Endodermal cell (in vitro differentiated cells): ENCODE data around the gene RIMBP2. TPM values are rescaled to one million over a fixed set of nuclear protein-coding genes. Genes with fewer than 3 reads are reported as not detected.
"Not testable (repeated sequence)": the region's sequence is repeated elsewhere in the genome, so short reads cannot be mapped to it uniquely, and the experiment has no call there.

Experiments used
- DNase-seq: peaks from one replicate; pipeline ENCODE4 v3.0.0-alpha.2; 2017
- H3K27ac ChIP-seq: 2 replicates; pipeline ENCODE4 v1.5.1; 2013; ENCODE audit warnings: mild to moderate bottlenecking, low read depth, low read length, moderate library complexity
- H3K27me3 ChIP-seq: 2 replicates; pipeline ENCODE4 v1.6.1; 2013; ENCODE audit warnings: mild to moderate bottlenecking, low read length, moderate library complexity; ENCODE audit not compliant: insufficient read depth, control insufficient read depth, poor library complexity, severe bottlenecking
- H3K36me3 ChIP-seq: 2 replicates; pipeline ENCODE4 v1.7.0; 2013; ENCODE audit warnings: mild to moderate bottlenecking, low read length, moderate library complexity; ENCODE audit not compliant: control insufficient read depth, insufficient read depth
- H3K4me1 ChIP-seq: one replicate; pipeline ENCODE4 v1.7.0; 2013; ENCODE audit warnings: low read length; ENCODE audit not compliant: control insufficient read depth, insufficient read depth
- H3K4me3 ChIP-seq: 2 replicates; pipeline ENCODE4 v1.5.1; 2013; ENCODE audit warnings: mild to moderate bottlenecking, low read length, moderate library complexity
- H3K9ac ChIP-seq: 2 replicates; pipeline ENCODE4 v1.6.1; 2013; ENCODE audit warnings: mild to moderate bottlenecking, low read length, moderate library complexity; ENCODE audit not compliant: poor library complexity, severe bottlenecking; ENCODE audit errors: extremely low read depth
- H3K9me3 ChIP-seq: 2 replicates; pipeline ENCODE4 v1.6.1; 2013; ENCODE audit warnings: mild to moderate bottlenecking, low read length, moderate library complexity; ENCODE audit not compliant: control insufficient read depth
- H3K27ac Mint-ChIP-seq: 2 replicates; pipeline ENCODE4 v1.8.0; 2020; ENCODE audit warnings: mixed read lengths
- H3K27me3 Mint-ChIP-seq: 2 replicates; pipeline ENCODE4 v1.8.0; 2021; ENCODE audit warnings: mild to moderate bottlenecking, mixed read lengths; ENCODE audit not compliant: insufficient read depth
- H3K36me3 Mint-ChIP-seq: 2 replicates; pipeline ENCODE4 v1.8.0; 2020; ENCODE audit warnings: low read depth, mixed read lengths
- H3K4me1 Mint-ChIP-seq: 2 replicates; pipeline ENCODE4 v1.8.0; 2020; ENCODE audit warnings: mixed read lengths
- H3K4me3 Mint-ChIP-seq: 2 replicates; pipeline ENCODE4 v1.8.0; 2020; ENCODE audit warnings: mild to moderate bottlenecking, moderate library complexity, mixed read lengths
- H3K9me3 Mint-ChIP-seq: 2 replicates; pipeline ENCODE4 v1.8.0; 2020; ENCODE audit warnings: mild to moderate bottlenecking, mixed read lengths
- CTCF ChIP-seq: fragments of 200-600 bp; sonication (generic); conservative IDR thresholded peaks from 2 replicates; pipeline ENCODE4 v1.5.0; 2021; ENCODE audit warnings: antibody characterized with exemption, mild to moderate bottlenecking
- WGBS, 2 experiments: methylation state at CpG; one replicate each; pipeline versions ENCODE4 v1.1.5 to v1.1.7; 2013; ENCODE audit warnings: missing lambda C conversion rate in 2 of 2, mixed read lengths in 1 of 2; ENCODE audit not compliant: insufficient coverage in 1 of 2, insufficient read length in 1 of 2; 5-methylcytosine and 5-hydroxymethylcytosine counted together
- total RNA-seq, 2 donors: library from RNA; stranded (reverse); fragmentation: NEBNext Ultra II Directional in 1 of 2; extraction: Animal tissue kit (Norgen Biotek cat#: 25700) in 1 of 2; gene quantifications; 2 replicates in 1 of 2; 3 replicates in 1 of 2; pipeline ENCODE4 v1.2.1, GENCODE V29; 2021

The RIMBP2 gene
- total RNA-seq, 2 donors from 2014 or later: 0.13 to 3.4 TPM

DNA sequence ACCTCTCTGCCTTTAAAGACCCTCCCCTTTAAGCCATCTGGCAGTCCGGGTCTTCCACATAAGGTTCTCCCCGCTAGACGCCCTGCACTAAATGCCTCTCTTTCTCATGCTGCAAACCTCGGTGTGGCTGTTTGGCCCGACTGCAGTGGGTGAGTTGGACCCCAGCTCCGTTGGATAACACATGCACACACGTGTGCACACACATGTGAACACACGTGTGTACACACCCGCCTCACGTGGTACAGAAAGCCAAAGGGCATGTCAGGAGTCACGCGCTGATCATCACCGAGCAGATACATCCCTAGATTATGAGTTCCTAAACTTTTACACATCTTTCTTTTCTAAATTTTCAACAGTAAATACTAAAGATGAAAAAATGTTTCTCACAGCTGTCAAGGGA, 68.3 kb downstream of the RIMBP2 start:
- Mint-ChIP-seq H3K36me3 (no peaks in the 10 kb centered on the region), H3K4me3 (no peak overlapping the region), H3K27me3 (peaks cover 2% of the 10 kb centered on the region), H3K27ac (no peak overlapping the region), H3K9me3 (peaks cover 3% of the 10 kb centered on the region), H3K4me1 (peaks cover 13% of the 10 kb centered on the region)
- H3K27ac ChIP-seq: no peak overlapping the region
- H3K4me1 ChIP-seq: no peaks in the 10 kb centered on the region
- DNase-seq: no peak
- 88% methylated on average over 10 to 13 of the region's 13 CpGs for WGBS, 2 experiments
- no peak overlapping the region for H3K9ac ChIP-seq
- no peaks in the 10 kb centered on the region for H3K36me3 ChIP-seq
- no peak overlapping the region for H3K4me3 ChIP-seq
- no peaks in the 10 kb centered on the region for H3K27me3 ChIP-seq
- H3K9me3 ChIP-seq: no peaks in the 10 kb centered on the region
- no peak for TF ChIP-seq CTCF

DNA sequence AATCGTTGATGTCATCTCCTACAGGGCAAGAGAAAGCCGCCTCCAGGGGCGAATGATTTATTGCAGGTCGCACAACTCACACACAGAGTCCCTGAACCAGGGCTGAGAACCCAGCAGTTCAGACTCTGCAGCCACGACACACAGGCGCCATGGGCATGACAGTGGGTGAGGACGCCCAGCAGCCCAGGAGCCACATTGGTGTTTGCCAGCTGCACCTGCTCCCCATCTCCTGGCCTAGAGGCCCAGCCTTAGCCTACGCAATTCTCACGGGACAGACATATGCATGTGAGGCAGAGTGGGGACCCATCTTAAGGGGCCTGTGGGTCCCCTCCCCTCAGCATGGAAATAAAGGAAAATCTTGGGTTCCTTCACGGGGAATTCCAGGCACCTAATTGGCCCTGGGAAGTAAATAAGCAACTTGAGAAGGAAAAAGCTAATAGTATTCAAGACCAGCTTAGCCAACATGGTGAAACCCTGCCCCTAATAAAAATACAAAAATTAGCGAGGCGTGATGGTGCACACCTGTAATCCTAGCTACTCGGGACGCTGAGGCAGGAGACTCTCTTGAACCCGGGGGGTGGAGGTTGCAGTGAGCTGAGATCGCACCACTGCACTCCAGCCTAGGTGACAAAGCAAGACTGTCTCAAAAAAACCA, 69.3 kb downstream of the RIMBP2 start:
- Mint-ChIP-seq H3K27me3 (peaks cover 2% of the 10 kb centered on the region), H3K4me3 (no peak overlapping the region), H3K4me1 (peaks cover 13% of the 10 kb centered on the region), H3K36me3 (no peaks in the 10 kb centered on the region), H3K27ac (no peak overlapping the region), H3K9me3 (peaks cover 3% of the 10 kb centered on the region)
- Histone ChIP-seq H3K36me3 (no peaks in the 10 kb centered on the region), H3K9ac (no peak overlapping the region), H3K27me3 (no peaks in the 10 kb centered on the region), H3K27ac (no peak overlapping the region), H3K9me3 (no peaks in the 10 kb centered on the region), H3K4me3 (no peak overlapping the region), H3K4me1 (no peaks in the 10 kb centered on the region)
- WGBS, 2 experiments: 81 to 85% methylated on average over 12 to 16 of the region's 16 CpGs
- no peak for TF ChIP-seq CTCF
- DNase-seq: no peak

GRCh38 chr12:130646191-130646590, 69.9 kb downstream of the RIMBP2 start:
- H3K27ac Mint-ChIP-seq, H3K4me3 Mint-ChIP-seq, H3K9me3 Mint-ChIP-seq, H3K36me3 ChIP-seq, H3K4me3 ChIP-seq, H3K36me3 Mint-ChIP-seq, H3K27me3 ChIP-seq, DNase-seq, H3K9ac ChIP-seq, H3K27ac ChIP-seq, H3K9me3 ChIP-seq, H3K4me1 ChIP-seq, H3K27me3 Mint-ChIP-seq: not testable (repeated sequence)
- peaks cover 13% of the 10 kb centered on the region for H3K4me1 Mint-ChIP-seq
- WGBS, 2 experiments: 80 to 83% methylated on average over 1 to 4 of the region's 4 CpGs

DNA sequence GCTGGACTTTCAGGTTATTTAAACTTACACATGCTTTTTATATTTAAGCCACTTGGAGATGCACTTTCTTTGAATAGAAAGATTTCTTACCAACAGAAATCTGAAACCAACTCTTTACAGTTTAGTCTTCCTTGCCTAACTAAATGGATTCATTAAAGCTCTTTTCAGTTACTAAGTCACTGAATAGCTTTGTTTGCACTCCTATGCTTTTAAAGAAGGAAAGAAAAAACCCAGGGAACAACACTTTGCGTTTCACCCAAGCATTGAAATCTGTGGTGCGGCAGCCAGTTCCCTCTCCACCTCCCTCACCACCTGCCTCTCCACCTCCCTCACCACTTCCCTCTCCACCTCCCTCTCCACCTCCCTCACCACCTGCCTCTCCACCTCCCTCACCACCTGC, 70.3 kb downstream of the RIMBP2 start:
- H3K27me3 ChIP-seq: no peaks in the 10 kb centered on the region
- H3K36me3 ChIP-seq: no peaks in the 10 kb centered on the region
- DNase-seq: no peak
- no peak overlapping the region for H3K27ac ChIP-seq
- no peaks in the 10 kb centered on the region for H3K9me3 ChIP-seq
- no peak overlapping the region for H3K27ac Mint-ChIP-seq
- H3K4me3 Mint-ChIP-seq: no peak overlapping the region
- H3K4me3 ChIP-seq: no peak overlapping the region
- peaks cover 2% of the 10 kb centered on the region for H3K27me3 Mint-ChIP-seq
- 80 to 88% methylated on average over 1 to 2 of the region's 2 CpGs for WGBS, 2 experiments
- no peak overlapping the region for H3K9ac ChIP-seq
- H3K4me1 ChIP-seq: no peaks in the 10 kb centered on the region
- TF ChIP-seq CTCF: no peak
- H3K4me1 Mint-ChIP-seq: peaks cover 10% of the 10 kb centered on the region
- H3K9me3 Mint-ChIP-seq: peaks cover 3% of the 10 kb centered on the region
- H3K36me3 Mint-ChIP-seq: no peaks in the 10 kb centered on the region
